HepG2 (cell line): ENCODE data around the gene MPG. TPM values are rescaled to one million over a fixed set of nuclear protein-coding genes. Genes with fewer than 3 reads are reported as not detected.

ENCODE experiments used
- ATM ChIP-seq: fragments of 450-650 bp; IDR thresholded peaks from 2 replicates; pipeline ENCODE4 v1.7.1; 2017; ENCODE audit warnings: mild to moderate bottlenecking, borderline replicate concordance
- FIP1L1 ChIP-seq: fragments of 200-400 bp; formaldehyde crosslinking; IDR thresholded peaks from 2 replicates; pipeline ENCODE4 v1.6.1; 2018; ENCODE audit warnings: low read depth, mild to moderate bottlenecking, low read length, moderate library complexity, borderline replicate concordance; ENCODE audit not compliant: insufficient read depth
- GABPA ChIP-seq, 2 experiments: IDR thresholded peaks; 2 replicates each; pipeline ENCODE4 v1.6.1; 2011 to 2016; ENCODE audit warnings: low read depth in 2 of 2, low read length in 1 of 2, missing biosample characterization in 1 of 2, missing genetic modification characterization in 1 of 2
- KDM3A ChIP-seq: IDR thresholded peaks from 2 replicates; pipeline ENCODE4 v1.6.1; 2018; ENCODE audit warnings: low read depth, missing compliant biosample characterization
- KIAA2018 ChIP-seq: sonication (generic); formaldehyde crosslinking; IDR thresholded peaks from 2 replicates; pipeline ENCODE4 v1.5.0; 2020; ENCODE audit warnings: mild to moderate bottlenecking, missing genetic modification reagents, borderline replicate concordance
- LBX2 ChIP-seq: sonication (generic); formaldehyde crosslinking; IDR thresholded peaks from 2 replicates; pipeline ENCODE4 v1.5.0; 2020; ENCODE audit warnings: missing genetic modification reagents, mild to moderate bottlenecking, borderline replicate concordance
- MBD4 ChIP-seq: IDR thresholded peaks from 2 replicates; pipeline ENCODE4 v1.6.1; 2012; ENCODE audit warnings: low read length, inconsistent platforms, borderline replicate concordance
- MED13 ChIP-seq: sonication (generic); formaldehyde crosslinking; IDR thresholded peaks from 2 replicates; pipeline ENCODE4 v1.5.0; 2020; ENCODE audit warnings: missing genetic modification reagents
- PAX8 ChIP-seq: sonication (generic); formaldehyde crosslinking; IDR thresholded peaks from 2 replicates; pipeline ENCODE4 v1.8.0; 2022; ENCODE audit warnings: mild to moderate bottlenecking, missing genetic modification reagents, borderline replicate concordance
- PLRG1 ChIP-seq: fragments of 450-650 bp; conservative IDR thresholded peaks from 2 replicates; pipeline ENCODE4 v1.6.1; 2016
- RELA ChIP-seq: sonication (generic); formaldehyde crosslinking; IDR thresholded peaks from 2 replicates; pipeline ENCODE4 v1.4.0; 2020; ENCODE audit warnings: missing genetic modification reagents
- STAT5B ChIP-seq: sonication (generic); formaldehyde crosslinking; IDR thresholded peaks from 2 replicates; pipeline ENCODE4 v1.4.0; 2020; ENCODE audit warnings: missing genetic modification reagents
- ZFP36L1 ChIP-seq: sonication (generic); formaldehyde crosslinking; IDR thresholded peaks from 2 replicates; pipeline ENCODE4 v1.8.0; 2022; ENCODE audit warnings: mild to moderate bottlenecking, missing genetic modification reagents, moderate library complexity
- ZFP36L2 ChIP-seq: sonication (generic); formaldehyde crosslinking; IDR thresholded peaks from 2 replicates; pipeline ENCODE4 v1.4.0; 2020; ENCODE audit warnings: missing genetic modification reagents
- ZNF138 ChIP-seq: sonication (generic); formaldehyde crosslinking; IDR thresholded peaks from 2 replicates; pipeline ENCODE4 v1.5.0; 2020; ENCODE audit warnings: mild to moderate bottlenecking, low read depth, missing genetic modification reagents
- ZNF160 ChIP-seq: sonication (generic); formaldehyde crosslinking; IDR thresholded peaks from 2 replicates; pipeline ENCODE4 v1.8.0; 2022; ENCODE audit warnings: mild to moderate bottlenecking, inconsistent platforms, missing genetic modification reagents
- ZNF260 ChIP-seq: sonication (generic); formaldehyde crosslinking; IDR thresholded peaks from 2 replicates; pipeline ENCODE4 v1.4.0; 2020; ENCODE audit warnings: missing genetic modification reagents, low read depth, mild to moderate bottlenecking, borderline replicate concordance
- ZNF276 ChIP-seq: sonication (generic); formaldehyde crosslinking; IDR thresholded peaks from 2 replicates; pipeline ENCODE4 v1.4.0; 2020; ENCODE audit warnings: mild to moderate bottlenecking, low read depth, missing genetic modification reagents
- ZNF329 ChIP-seq: sonication (generic); formaldehyde crosslinking; IDR thresholded peaks from 2 replicates; pipeline ENCODE4 v1.9.0; 2021; ENCODE audit warnings: low read depth, mild to moderate bottlenecking, missing genetic modification reagents
- ZNF367 ChIP-seq: sonication (generic); formaldehyde crosslinking; IDR thresholded peaks from 2 replicates; pipeline ENCODE4 v1.4.0; 2020; ENCODE audit warnings: missing genetic modification reagents, borderline replicate concordance
- ZNF468 ChIP-seq: sonication (generic); formaldehyde crosslinking; IDR thresholded peaks from 2 replicates; pipeline ENCODE4 v1.8.0; 2022; ENCODE audit warnings: mild to moderate bottlenecking, moderate library complexity, missing genetic modification reagents
- ZNF660 ChIP-seq: sonication (generic); formaldehyde crosslinking; IDR thresholded peaks from 2 replicates; pipeline ENCODE4 v1.5.1; 2020; ENCODE audit warnings: mild to moderate bottlenecking, low read depth, missing genetic modification reagents, borderline replicate concordance
- polyA plus RNA-seq, 8 experiments: library from polyadenylated mRNA; depleted of rRNA in 3 of 8; stranded (reverse) in 7 of 8; unstranded in 1 of 8; fragments of >200 nt; fragmentation: Illumina TruSeq in 4 of 8; extraction: Trizol in 4 of 8; gene quantifications; 2 replicates each; pipeline versions ENCODE4 v1.2.1 to v1.2.3, GENCODE V29; 2011 to 2016; ENCODE audit warnings: low read depth in 4 of 8, missing spikeins in 1 of 8, mixed read lengths in 1 of 8; ENCODE audit not compliant: insufficient read depth in 1 of 8
- total RNA-seq, 5 experiments: library from RNA; depleted of rRNA; stranded (reverse); fragments of >200 nt; fragmentation: Illumina TruSeq; extraction: Trizol; gene quantifications; 2 replicates each; pipeline ENCODE4 v1.2.3, GENCODE V29; 2016; ENCODE audit warnings: low read depth in 1 of 5

MPG gene
- total and polyA plus RNA-seq, 2 of the 13 experiments (the other 11 are each of a cell fraction or from before 2014, with no cell fraction given) = 59.1 to 62.5 TPM

- no peak for TF ChIP-seq KIAA2018 (CRISPR knock-in tag)
- TF ChIP-seq ZNF468 (CRISPR knock-in tag) = no peak
- no peak for TF ChIP-seq FIP1L1
- no peak for TF ChIP-seq ATM
- TF ChIP-seq ZNF660 (CRISPR knock-in tag) = no peak
- no peak for TF ChIP-seq GABPA (IDR thresholded peaks at IDR 0.05; ENCODE audit: low read depth, low read length)
- TF ChIP-seq GABPA (CRISPR knock-in tag; IDR thresholded peaks at IDR 0.05; ENCODE audit: low read depth) = no peak
- no peak for TF ChIP-seq ZNF367 (CRISPR knock-in tag)
- no peak for TF ChIP-seq PAX8
- no peak for TF ChIP-seq STAT5B (CRISPR knock-in tag)
- no peak for TF ChIP-seq MED13
- TF ChIP-seq ZNF329 (CRISPR knock-in tag) = no peak
- TF ChIP-seq RELA (CRISPR knock-in tag) = no peak
- no peak for TF ChIP-seq ZFP36L2
- no peak for TF ChIP-seq KDM3A (CRISPR knock-in tag)
- TF ChIP-seq ZNF276 (CRISPR knock-in tag) = no peak
- no peak for TF ChIP-seq ZNF260 (CRISPR knock-in tag)
- TF ChIP-seq LBX2 (CRISPR knock-in tag) = no peak
- no peak for TF ChIP-seq ZNF138 (CRISPR knock-in tag)
- TF ChIP-seq ZNF160 (CRISPR knock-in tag) = no peak
- no peak for TF ChIP-seq MBD4
- no peak for TF ChIP-seq ZFP36L1
- TF ChIP-seq PLRG1 = no peak
These were observed 32.6 kb upstream of the MPG start (continued) for GRCh38 chr16:45454-45853.
